NCI-H748 treated with DMSO at 0.1 percent for 48 hours (cell line): ENCODE measurements around the gene FPGS.

Source experiments
- DNase-seq: peaks from one replicate; lab custom pipeline; 2025; lab: John Stamatoyannopoulos, UW

Gene FPGS

DNA sequence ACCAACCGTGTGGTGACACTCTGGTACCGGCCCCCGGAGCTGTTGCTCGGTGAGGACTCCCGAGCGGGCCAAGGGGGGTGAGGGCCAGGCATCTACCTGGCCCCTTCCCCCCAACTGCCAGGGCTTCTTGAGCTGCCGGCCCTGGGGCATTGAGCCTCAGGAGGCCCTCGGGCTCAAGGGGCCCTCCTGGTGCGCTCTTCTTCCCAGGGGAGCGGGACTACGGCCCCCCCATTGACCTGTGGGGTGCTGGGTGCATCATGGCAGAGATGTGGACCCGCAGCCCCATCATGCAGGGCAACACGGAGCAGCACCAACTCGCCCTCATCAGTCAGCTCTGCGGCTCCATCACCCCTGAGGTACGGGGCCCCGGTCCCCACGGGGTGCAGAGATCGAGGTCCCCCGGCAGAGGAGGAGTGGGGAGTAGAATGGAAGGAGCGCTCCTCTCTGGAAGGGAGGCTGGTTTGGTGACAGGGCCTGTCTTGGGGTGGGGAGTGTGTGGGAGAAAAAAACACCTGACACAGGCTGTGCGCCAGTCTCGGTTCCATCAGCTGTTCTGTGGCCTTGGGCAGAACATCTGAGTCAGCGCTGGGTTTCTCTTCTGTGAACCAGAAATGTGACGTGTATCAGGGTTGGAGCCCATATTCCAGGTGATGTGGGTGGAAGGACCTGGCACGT lies 14.2 kb upstream of the FPGS start:
- DNase-seq, result no peak

DNA sequence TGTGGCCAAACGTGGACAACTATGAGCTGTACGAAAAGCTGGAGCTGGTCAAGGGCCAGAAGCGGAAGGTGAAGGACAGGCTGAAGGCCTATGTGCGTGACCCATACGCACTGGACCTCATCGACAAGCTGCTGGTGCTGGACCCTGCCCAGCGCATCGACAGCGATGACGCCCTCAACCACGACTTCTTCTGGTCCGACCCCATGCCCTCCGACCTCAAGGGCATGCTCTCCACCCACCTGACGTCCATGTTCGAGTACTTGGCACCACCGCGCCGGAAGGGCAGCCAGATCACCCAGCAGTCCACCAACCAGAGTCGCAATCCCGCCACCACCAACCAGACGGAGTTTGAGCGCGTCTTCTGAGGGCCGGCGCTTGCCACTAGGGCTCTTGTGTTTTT lies 13.5 kb upstream of the FPGS start:
- DNase-seq, result no peak

- DNase-seq, result no peak
Observed at GRCh38 chr9:127790094-127790855, 12.4 kb upstream of the FPGS start.

- no peak for DNase-seq
Observed at GRCh38 chr9:127791085-127791484, 11.6 kb upstream of the FPGS start.

DNA sequence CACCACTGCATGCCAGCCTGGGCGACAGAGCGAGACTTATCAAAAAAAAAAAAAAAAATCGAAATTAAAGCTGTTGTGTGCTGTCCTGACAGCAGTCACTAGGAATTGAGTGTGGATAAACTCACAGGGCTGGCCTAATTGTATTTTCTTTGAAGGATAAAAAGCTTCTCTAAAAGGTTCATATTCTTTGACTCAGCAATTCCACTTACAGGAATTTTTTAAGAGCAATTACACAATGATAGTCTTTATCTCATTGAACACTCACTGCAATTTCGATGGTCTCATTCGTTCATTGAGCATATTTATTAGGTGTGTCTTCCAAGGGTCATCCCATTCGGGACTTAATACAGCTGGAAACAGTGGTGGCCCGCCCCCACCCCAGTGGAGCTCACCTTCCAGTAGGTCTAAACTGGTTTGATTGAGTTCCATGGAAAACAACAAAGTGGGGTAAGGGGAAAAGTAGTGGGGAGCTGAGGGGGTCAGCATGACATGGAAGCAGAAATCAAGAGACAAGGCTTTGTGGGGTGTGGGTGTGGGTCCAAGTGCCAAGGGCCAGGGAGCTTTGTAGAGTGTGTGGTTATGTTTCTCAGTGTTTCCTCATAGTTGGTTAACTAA lies 10.2 kb upstream of the FPGS start:
- no peak for DNase-seq

- no peak for DNase-seq
Observed at GRCh38 chr9:127793093-127793708, 9.5 kb upstream of the FPGS start.

GRCh38 chr9:127794001-127794791 lies 8.5 kb upstream of the FPGS start:
- DNase-seq, result no peak

DNA sequence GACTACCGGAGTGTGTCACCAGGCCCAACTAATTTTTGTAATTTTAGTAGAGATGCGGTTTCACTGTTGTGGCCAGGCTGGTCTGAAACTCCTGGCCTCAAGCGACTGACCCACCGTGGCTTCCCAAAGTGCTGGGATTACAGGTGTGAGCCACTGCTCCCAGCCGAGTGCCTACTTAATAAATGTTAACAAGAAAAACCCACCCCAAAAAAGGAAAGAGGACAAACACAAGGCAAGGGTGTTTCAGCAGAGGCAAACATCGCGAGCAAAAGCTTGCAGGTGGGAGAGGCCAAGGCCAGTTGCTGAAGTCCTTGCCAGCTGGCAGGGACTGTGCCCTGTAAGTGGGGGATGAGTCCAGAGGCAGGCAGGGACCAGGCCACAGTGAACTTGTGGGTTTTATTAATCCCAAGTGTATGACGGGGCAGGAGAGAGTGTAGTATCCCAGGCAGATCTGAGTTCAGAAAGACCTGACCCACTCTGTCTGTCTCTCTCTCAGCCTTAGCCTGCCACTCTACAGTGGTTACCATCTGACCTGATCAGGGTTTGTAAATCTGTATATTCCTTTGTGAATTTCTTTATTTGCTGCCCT lies 6.4 kb upstream of the FPGS start:
- no peak for DNase-seq

DNA sequence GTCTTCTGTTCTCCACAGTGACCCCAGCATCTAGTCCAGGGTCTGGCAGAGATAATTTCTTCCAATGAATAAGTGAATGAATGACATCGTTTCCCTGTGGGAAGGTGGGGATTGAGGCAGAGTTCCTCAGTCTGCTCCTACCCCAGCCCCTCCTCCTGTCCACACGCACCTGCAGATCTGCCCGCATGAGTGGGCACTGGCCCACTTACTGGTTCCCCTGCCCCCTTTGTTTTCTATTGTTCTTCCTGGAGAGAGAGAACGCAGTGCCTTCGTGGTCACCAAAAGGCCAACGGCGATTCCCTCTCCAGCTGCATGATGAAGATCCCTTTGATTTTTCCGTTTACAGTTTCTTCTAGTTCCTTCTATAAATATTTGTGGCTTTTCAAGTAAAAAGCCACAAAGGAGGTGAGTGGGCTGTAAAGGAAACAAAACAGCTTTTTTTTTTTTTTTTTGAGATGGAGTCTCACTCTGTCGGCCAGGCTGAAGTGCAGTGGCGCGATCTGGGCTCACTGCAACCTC lies 5.8 kb upstream of the FPGS start:
- no peak for DNase-seq

DNA sequence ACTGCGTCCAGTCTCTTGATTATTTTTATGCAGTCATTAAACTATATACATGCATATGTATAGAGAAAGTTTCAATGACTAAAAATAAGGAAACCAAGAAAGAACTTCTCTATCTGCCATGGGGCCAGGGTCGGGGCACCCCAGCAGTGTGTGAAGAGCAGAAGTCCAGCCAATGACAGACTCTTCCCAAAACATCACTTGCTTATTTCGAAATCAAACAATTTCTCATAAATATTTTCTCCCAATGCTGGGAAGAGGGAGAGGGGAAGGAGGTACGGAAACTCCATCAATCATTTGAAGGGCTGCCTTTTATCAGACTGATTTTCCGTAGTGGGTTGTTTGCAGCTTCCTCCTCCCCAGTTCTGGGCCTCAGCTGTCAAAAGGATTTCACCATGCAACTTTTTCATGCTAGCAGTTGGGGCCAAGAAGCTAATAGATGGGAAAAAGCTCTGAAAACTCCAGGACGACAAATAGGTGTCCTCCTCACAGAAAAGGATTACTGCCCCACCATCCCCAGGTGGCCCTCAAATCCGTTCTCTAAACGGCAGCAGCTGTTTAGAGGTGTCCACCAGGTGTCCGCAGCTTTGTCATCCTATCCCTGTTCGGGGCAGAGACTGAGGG lies 617 bp upstream of the FPGS start:
- DNase-seq, result no peak

DNA sequence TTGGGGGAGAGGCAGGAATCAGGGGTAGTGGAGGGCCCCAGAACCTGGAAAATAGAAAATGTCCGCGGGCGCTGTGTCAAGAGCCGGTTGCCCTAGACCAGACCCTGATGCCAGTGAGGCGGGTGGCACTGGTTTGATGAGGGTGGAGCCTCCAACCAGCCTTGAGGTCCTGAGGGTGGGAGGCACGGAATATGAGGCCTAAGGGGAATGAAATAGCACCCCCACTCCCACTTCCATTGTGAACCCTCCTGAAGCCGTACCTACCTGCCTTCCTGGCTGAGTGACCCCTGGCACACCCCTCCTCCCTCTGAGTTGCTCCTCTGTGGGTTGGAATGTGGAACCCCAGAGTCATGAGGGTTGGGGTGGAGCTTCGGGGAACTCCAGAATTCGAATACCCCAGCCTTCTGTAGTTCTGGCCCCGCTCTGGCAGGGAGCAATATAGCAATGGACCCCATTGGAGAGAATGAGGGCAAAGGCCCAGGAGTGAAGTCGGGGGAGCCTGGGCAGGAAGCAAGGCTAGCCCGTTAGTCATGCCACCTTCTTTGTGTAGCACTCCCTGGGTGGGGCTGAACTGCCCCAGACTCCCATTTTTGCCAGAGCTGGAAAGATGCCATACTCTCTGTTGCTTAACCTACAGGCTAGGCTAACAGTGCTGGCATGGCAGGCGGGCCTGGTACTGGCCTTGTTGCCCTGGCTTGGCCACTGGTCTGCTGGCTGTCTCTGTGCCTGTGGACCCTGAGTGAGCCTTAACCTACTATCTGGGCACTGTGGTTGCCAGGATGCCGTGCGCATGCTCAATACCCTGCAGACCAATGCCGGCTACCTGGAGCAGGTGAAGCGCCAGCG lies 1.0 kb downstream of the FPGS start:
- no peak for DNase-seq

DNA sequence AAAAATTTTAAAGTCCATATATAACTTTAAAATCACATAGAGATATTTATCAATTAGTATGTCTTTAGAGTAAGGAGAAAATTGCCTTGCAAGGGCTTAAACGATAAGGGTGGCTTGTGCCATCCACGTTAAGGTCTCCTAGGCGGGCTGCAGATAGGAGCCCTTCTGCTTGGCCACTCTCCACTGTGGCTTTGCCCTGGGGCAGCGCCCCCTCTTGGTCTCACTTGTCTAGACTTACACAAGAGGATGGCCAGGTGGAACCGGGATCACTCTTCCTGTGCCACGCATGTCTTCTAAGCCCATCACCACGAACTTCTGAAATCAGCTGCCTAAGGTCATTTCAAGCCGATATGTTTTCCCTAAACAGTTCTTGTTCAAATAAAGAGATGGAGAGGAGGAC lies 2.9 kb downstream of the FPGS start:
- DNase-seq, result no peak

GRCh38 chr9:127806871-127807270 lies 4.2 kb downstream of the FPGS start:
- no peak for DNase-seq

GRCh38 chr9:127808347-127809001 lies 5.8 kb downstream of the FPGS start:
- no peak for DNase-seq

- no peak for DNase-seq
Observed at GRCh38 chr9:127809002-127809539, 6.4 kb downstream of the FPGS start.

GRCh38 chr9:127809540-127810377 lies 7.1 kb downstream of the FPGS start:
- DNase-seq, result no peak

DNA sequence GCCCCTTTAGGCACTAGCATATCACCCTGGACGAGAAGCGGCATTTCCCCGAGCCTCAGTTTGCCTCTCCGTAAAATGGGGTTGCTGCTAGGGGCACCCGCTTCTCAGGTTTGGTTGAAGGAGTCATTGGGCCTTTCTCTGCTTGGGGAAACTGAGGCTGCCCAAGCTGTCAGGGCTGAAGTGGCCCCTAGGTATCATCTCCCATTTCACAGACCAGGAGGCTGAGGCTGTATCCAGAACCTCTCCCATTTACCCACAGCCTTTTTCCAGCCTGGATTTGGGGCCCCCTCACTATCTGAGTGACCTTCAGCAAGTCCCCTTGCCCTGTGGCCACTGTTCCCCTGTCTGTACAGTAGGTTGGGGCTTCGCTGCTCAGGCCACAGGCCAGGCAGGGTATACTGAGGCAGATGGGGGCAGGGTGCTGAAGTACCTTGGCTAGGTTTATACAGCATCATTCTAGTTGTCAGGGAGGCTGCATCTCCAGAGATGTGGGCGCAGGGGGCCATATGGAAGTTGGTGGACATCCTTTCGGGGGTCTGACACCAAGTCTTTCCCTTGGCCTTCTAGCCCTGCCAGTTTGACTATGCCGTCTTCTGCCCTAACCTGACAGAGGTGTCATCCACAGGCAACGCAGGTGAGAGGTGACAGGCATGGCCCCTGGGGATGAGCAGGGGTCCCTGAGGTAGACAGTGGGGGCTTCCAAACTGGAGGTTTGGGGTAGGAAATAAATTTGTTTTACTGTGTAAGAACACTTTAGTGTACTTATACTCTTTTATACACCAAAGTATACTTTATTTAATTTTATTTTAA lies 7.9 kb downstream of the FPGS start:
- DNase-seq, result no peak
